A549 treated with dexamethasone at 1 μM for 4 hours (cell line): ENCODE data around the gene TICRR. TPM values are rescaled to one million over a fixed set of nuclear protein-coding genes. Genes with fewer than 3 reads are reported as not detected.

ENCODE experiments used
- total RNA-seq: library from RNA; stranded (reverse); fragments of 200-300 nt; extraction: Qiagen RNA extraction; gene quantifications from 5 replicates; pipeline ENCODE4 v1.2.3, GENCODE V29; 2022

The TICRR gene
- total RNA-seq = 8.8 to 13.6 TPM (median 12.1 TPM) in 5 replicates

GRCh38 chr15:89575146-89575655 lies at the start of gene TICRR:
TSS of gene TICRR (plus strand) at chr15:89575469. CDS start at chr15:89575587, 118 bp downstream.

GRCh38 chr15:89654847-89655805 lies 79.9 kb downstream of the TICRR start, which contains the start of gene KIF7:
TSS of gene KIF7 (minus strand) at chr15:89655467. CDS start at chr15:89652930, 2,537 bp downstream.

Other genes with a start within 250 kb of the TICRR start
- gene POLG, start 240.6 kb upstream of the TICRR start, total RNA-seq = 40.7 to 59.3 TPM (median 54.6 TPM) in 5 replicates
- 37.0 to 51.0 TPM (median 39.6 TPM) in 5 replicates for gene RHCG, start 78.9 kb upstream of the TICRR start, total RNA-seq
- gene KIF7, start 80.0 kb downstream of the TICRR start, total RNA-seq = 2.8 to 5.2 TPM (median 4.0 TPM) in 5 replicates
- gene PLIN1, start 103.9 kb downstream of the TICRR start, total RNA-seq = 0.06 to 0.09 TPM (median 0.08 TPM) in 5 replicates
- 7.4 to 9.9 TPM (median 8.5 TPM) in 5 replicates for gene PEX11A, start 115.3 kb downstream of the TICRR start, total RNA-seq
- 0.10 to 0.27 TPM (median 0.17 TPM) in 5 replicates for gene WDR93, start 115.3 kb downstream of the TICRR start, total RNA-seq
- 1.7 to 6.0 TPM (median 4.4 TPM) in 5 replicates for gene MESP1, start 175.8 kb downstream of the TICRR start, total RNA-seq
- 0.25 to 0.63 TPM (median 0.45 TPM) in 4 of 5 replicates, not detected in the other for gene MESP2, start 200.9 kb downstream of the TICRR start, total RNA-seq
- 80.3 to 96.8 TPM (median 90.1 TPM) in 5 replicates for gene ANPEP, start 239.4 kb downstream of the TICRR start, total RNA-seq